Activated CD4-positive, alpha-beta T cell treated with anti-CD3 and anti-CD28 coated beads, Interleukin-2, Interleukin-6, amounts not matched to agents 100 ng/mL and 50 ng/mL, durations not matched to agents 16 hours and 8 hours (primary cell): ENCODE measurements around the gene KRT86.

Experiments
- DNase-seq: peaks from one replicate; pipeline ENCODE4 v3.0.0-alpha.2; 2020

Gene KRT86

GRCh38 chr12:52317468-52318052 is 43.1 kb downstream of the KRT86 start:
- no peak for DNase-seq

- DNase-seq: no peak
These were observed 44.0 kb downstream of the KRT86 start for GRCh38 chr12:52318241-52318990.

GRCh38 chr12:52319097-52319496 is 44.7 kb downstream of the KRT86 start:
- DNase-seq: no peak

GRCh38 chr12:52320784-52321400 is 46.4 kb downstream of the KRT86 start, which contains the start of gene KRT83:
Gene KRT83, minus strand, starts transcription at chr12:52321398. Its CDS starts 63 bp downstream, at chr12:52321335.
- DNase-seq: no peak

- DNase-seq: no peak
These were observed 47.0 kb downstream of the KRT86 start for GRCh38 chr12:52321418-52321817.

- no peak for DNase-seq
These were observed 47.6 kb downstream of the KRT86 start for GRCh38 chr12:52322069-52322468.

- no peak for DNase-seq
These were observed 48.6 kb downstream of the KRT86 start for GRCh38 chr12:52323001-52323400.

GRCh38 chr12:52323416-52324152 is 49.1 kb downstream of the KRT86 start:
- no peak for DNase-seq

GRCh38 chr12:52324153-52324444 is 49.7 kb downstream of the KRT86 start:
- DNase-seq: no peak

GRCh38 chr12:52327052-52327829 is 52.8 kb downstream of the KRT86 start:
- peak; percentile 91 for DNase-seq

GRCh38 chr12:52327830-52328500 is 53.5 kb downstream of the KRT86 start:
- no peak for DNase-seq

GRCh38 chr12:52331039-52331438 is 56.6 kb downstream of the KRT86 start:
- DNase-seq: no peak

- no peak for DNase-seq
These were observed 57.4 kb downstream of the KRT86 start for GRCh38 chr12:52331833-52332232.

GRCh38 chr12:52332381-52332780 is 57.9 kb downstream of the KRT86 start:
- no peak for DNase-seq

- no peak for DNase-seq
These were observed 58.9 kb downstream of the KRT86 start for GRCh38 chr12:52333321-52333720.

GRCh38 chr12:52334185-52334584 is 59.7 kb downstream of the KRT86 start:
- DNase-seq: no peak

GRCh38 chr12:52335598-52336262 is 61.3 kb downstream of the KRT86 start:
- no peak for DNase-seq

GRCh38 chr12:52336641-52337040 is 62.2 kb downstream of the KRT86 start:
- DNase-seq: no peak

- DNase-seq: no peak
These were observed 62.6 kb downstream of the KRT86 start for GRCh38 chr12:52337054-52337453.

GRCh38 chr12:52338241-52338960 is 64.0 kb downstream of the KRT86 start:
- DNase-seq: no peak

- no peak for DNase-seq
These were observed 66.7 kb downstream of the KRT86 start for GRCh38 chr12:52341066-52341580.
